Stimulated activated naive B cell treated with anti-CD40 and anti-IgM and Interleukin-4, amounts not matched to agents 10 μg/mL and 1 μg/mL and 100 μg/mL, for 72 hours (primary cell): ENCODE measurements around the gene DNAH6.

Experiments used
- ATAC-seq, 2 donors: fragments of 150-1000 bp; cut with Tn5 transposase; replicated peaks; 2 replicates each; pipeline ENCODE4 v1.10.0; 2021; ENCODE audit warnings: moderate library complexity in 1 of 2
- DNase-seq: peaks from one replicate; pipeline ENCODE4 v3.0.0; 2021
- H3K27ac Mint-ChIP-seq: one replicate; pipeline ENCODE4 v1.8.0; 2022; ENCODE audit warnings: mild to moderate bottlenecking, mixed read lengths
- H3K27me3 Mint-ChIP-seq, 2 donors: one replicate each; pipeline ENCODE4 v1.8.0; 2022; ENCODE audit warnings: mixed read lengths in 2 of 2
- H3K36me3 Mint-ChIP-seq, 2 donors: one replicate each; pipeline ENCODE4 v1.8.0; 2022; ENCODE audit warnings: mixed read lengths in 2 of 2, mild to moderate bottlenecking in 1 of 2
- H3K4me1 Mint-ChIP-seq, 2 donors: one replicate each; pipeline ENCODE4 v1.8.0; 2022; ENCODE audit warnings: mixed read lengths in 2 of 2, mild to moderate bottlenecking in 1 of 2
- H3K4me3 Mint-ChIP-seq, 2 donors: one replicate each; pipeline ENCODE4 v1.8.0; 2022; ENCODE audit warnings: mild to moderate bottlenecking in 2 of 2, mixed read lengths in 2 of 2, moderate library complexity in 1 of 2
- H3K9me3 Mint-ChIP-seq, 2 donors: one replicate each; pipeline ENCODE4 v1.8.0; 2022; ENCODE audit warnings: mixed read lengths in 2 of 2, mild to moderate bottlenecking in 1 of 2

DNAH6 gene

GRCh38 chr2:84674099-84674498 is 157.8 kb downstream of the DNAH6 start:
- H3K27ac Mint-ChIP-seq = no peak overlapping the region

GRCh38 chr2:84674586-84674985 is 158.3 kb downstream of the DNAH6 start:
- Mint-ChIP-seq H3K27ac (no peak overlapping the region), H3K4me3 (no peak overlapping the region), H3K4me1 (no peaks in the 10 kb centered on the region), H3K9me3 (no peaks in the 10 kb centered on the region), H3K36me3 (no peaks in the 10 kb centered on the region), H3K27me3 (peaks cover 9 to 14% of the 10 kb centered on the region in 2 donors)
- DNase-seq (no peak), ATAC-seq (no peak)

More at GRCh38 chr2:84674099-84674498, 157.8 kb downstream of the DNAH6 start:
- H3K27me3 Mint-ChIP-seq = peaks cover 9 to 14% of the 10 kb centered on the region in 2 donors
- no peaks in the 10 kb centered on the region for H3K4me1 Mint-ChIP-seq
- no peak overlapping the region for H3K4me3 Mint-ChIP-seq
- DNase-seq (no peak), ATAC-seq (no peak)
- no peaks in the 10 kb centered on the region for H3K9me3 Mint-ChIP-seq
- no peaks in the 10 kb centered on the region for H3K36me3 Mint-ChIP-seq

- no peak for DNase-seq
- Mint-ChIP-seq H3K27me3 (peaks cover 9 to 14% of the 10 kb centered on the region in 2 donors), H3K9me3 (no peaks in the 10 kb centered on the region), H3K27ac (no peak overlapping the region), H3K36me3 (no peaks in the 10 kb centered on the region), H3K4me3 (no peak overlapping the region), H3K4me1 (no peaks in the 10 kb centered on the region)
- no peak for ATAC-seq
Measured at GRCh38 chr2:84676295-84676694, 160.0 kb downstream of the DNAH6 start.

- ATAC-seq (no peak), DNase-seq (no peak)
- H3K9me3 Mint-ChIP-seq = no peaks in the 10 kb centered on the region
- H3K27me3 Mint-ChIP-seq = peaks cover 2 to 12% of the 10 kb centered on the region in 2 donors
- H3K27ac Mint-ChIP-seq = no peak overlapping the region
- H3K4me3 Mint-ChIP-seq = no peak overlapping the region
- no peaks in the 10 kb centered on the region for H3K36me3 Mint-ChIP-seq
- no peaks in the 10 kb centered on the region for H3K4me1 Mint-ChIP-seq
Measured at GRCh38 chr2:84678214-84678613, 161.9 kb downstream of the DNAH6 start.

- peaks cover 0 to 7% of the 10 kb centered on the region in 2 donors for H3K27me3 Mint-ChIP-seq
- no peak for DNase-seq
- H3K4me3 Mint-ChIP-seq = no peak overlapping the region
- H3K36me3 Mint-ChIP-seq = no peaks in the 10 kb centered on the region
- H3K27ac Mint-ChIP-seq = no peak overlapping the region
- ATAC-seq = peak in 1 of 2 donors; percentile 31
- no peaks in the 10 kb centered on the region for H3K9me3 Mint-ChIP-seq
- H3K4me1 Mint-ChIP-seq = no peaks in the 10 kb centered on the region
Measured at GRCh38 chr2:84686783-84687476, 170.6 kb downstream of the DNAH6 start.

- Mint-ChIP-seq H3K36me3 (no peaks in the 10 kb centered on the region), H3K4me1 (no peaks in the 10 kb centered on the region), H3K9me3 (no peaks in the 10 kb centered on the region), H3K27me3 (peaks cover 0 to 7% of the 10 kb centered on the region in 2 donors), H3K27ac (no peak overlapping the region), H3K4me3 (no peak overlapping the region)
- no peak for ATAC-seq
- DNase-seq = no peak
Measured at GRCh38 chr2:84687498-84688149, 171.3 kb downstream of the DNAH6 start.

- ATAC-seq (no peak), DNase-seq (no peak)
- H3K4me1 Mint-ChIP-seq = peaks cover 4 to 8% of the 10 kb centered on the region in 2 donors
- H3K9me3 Mint-ChIP-seq = no peaks in the 10 kb centered on the region
- no peak overlapping the region for H3K4me3 Mint-ChIP-seq
- peaks cover 0 to 14% of the 10 kb centered on the region in 2 donors for H3K27me3 Mint-ChIP-seq
- H3K27ac Mint-ChIP-seq = no peak overlapping the region
- H3K36me3 Mint-ChIP-seq = no peaks in the 10 kb centered on the region
Measured at GRCh38 chr2:84690225-84690624, 173.9 kb downstream of the DNAH6 start.

- Mint-ChIP-seq H3K36me3 (no peaks in the 10 kb centered on the region), H3K4me1 (peaks cover 4 to 8% of the 10 kb centered on the region in 2 donors), H3K27me3 (peaks cover 6 to 18% of the 10 kb centered on the region in 2 donors), H3K4me3 (no peak overlapping the region), H3K9me3 (no peaks in the 10 kb centered on the region), H3K27ac (no peak overlapping the region)
- ATAC-seq (no peak), DNase-seq (no peak)
Measured at GRCh38 chr2:84694088-84694622, 177.9 kb downstream of the DNAH6 start.

GRCh38 chr2:84697895-84698294 is 181.6 kb downstream of the DNAH6 start:
- no peak overlapping the region for H3K27ac Mint-ChIP-seq
- no peak overlapping the region for H3K4me3 Mint-ChIP-seq
- peaks cover 6 to 17% of the 10 kb centered on the region in 2 donors for H3K27me3 Mint-ChIP-seq
- H3K4me1 Mint-ChIP-seq = peaks cover 4 to 8% of the 10 kb centered on the region in 2 donors
- H3K36me3 Mint-ChIP-seq = peaks cover 2 to 6% of the 10 kb centered on the region in 2 donors
- DNase-seq (no peak), ATAC-seq (no peak)
- H3K9me3 Mint-ChIP-seq = peaks cover 6 to 10% of the 10 kb centered on the region in 2 donors

- no peaks in the 10 kb centered on the region for H3K4me1 Mint-ChIP-seq
- peaks cover 3 to 6% of the 10 kb centered on the region in 2 donors for H3K36me3 Mint-ChIP-seq
- ATAC-seq (no peak), DNase-seq (no peak)
- peaks cover 6 to 8% of the 10 kb centered on the region in 2 donors for H3K27me3 Mint-ChIP-seq
- no peak overlapping the region for H3K27ac Mint-ChIP-seq
- no peak overlapping the region for H3K4me3 Mint-ChIP-seq
- H3K9me3 Mint-ChIP-seq = peaks cover 6 to 11% of the 10 kb centered on the region in 2 donors
Measured at GRCh38 chr2:84700006-84700405, 183.7 kb downstream of the DNAH6 start.

GRCh38 chr2:84701880-84702279 is 185.6 kb downstream of the DNAH6 start:
- no peak overlapping the region for H3K4me3 Mint-ChIP-seq
- H3K27ac Mint-ChIP-seq = no peak overlapping the region
- ATAC-seq (no peak), DNase-seq (no peak)
- peaks cover 3 to 6% of the 10 kb centered on the region in 2 donors for H3K36me3 Mint-ChIP-seq
- peaks cover 6 to 8% of the 10 kb centered on the region in 2 donors for H3K27me3 Mint-ChIP-seq
- no peaks in the 10 kb centered on the region for H3K4me1 Mint-ChIP-seq
- peaks cover 6 to 11% of the 10 kb centered on the region in 2 donors for H3K9me3 Mint-ChIP-seq

- H3K36me3 Mint-ChIP-seq = peaks cover 3 to 6% of the 10 kb centered on the region in 2 donors
- no peaks in the 10 kb centered on the region for H3K4me1 Mint-ChIP-seq
- DNase-seq (no peak), ATAC-seq (no peak)
- peaks cover 6 to 11% of the 10 kb centered on the region in 2 donors for H3K9me3 Mint-ChIP-seq
- no peak overlapping the region for H3K27ac Mint-ChIP-seq
- H3K27me3 Mint-ChIP-seq = peaks cover 4 to 8% of the 10 kb centered on the region in 2 donors
- no peak overlapping the region for H3K4me3 Mint-ChIP-seq
Measured at GRCh38 chr2:84702941-84703340, 186.6 kb downstream of the DNAH6 start.

GRCh38 chr2:84703831-84704230 is 187.5 kb downstream of the DNAH6 start:
- ATAC-seq = no peak
- H3K9me3 Mint-ChIP-seq = peaks cover 6 to 12% of the 10 kb centered on the region in 2 donors
- peaks cover 0 to 4% of the 10 kb centered on the region in 2 donors for H3K27me3 Mint-ChIP-seq
- no peaks in the 10 kb centered on the region for H3K4me1 Mint-ChIP-seq
- H3K27ac Mint-ChIP-seq = no peak overlapping the region
- no peak overlapping the region for H3K4me3 Mint-ChIP-seq
- peaks cover 3 to 6% of the 10 kb centered on the region in 2 donors for H3K36me3 Mint-ChIP-seq
- no peak for DNase-seq

- Mint-ChIP-seq H3K27ac (no peak overlapping the region), H3K9me3 (peaks cover 6 to 12% of the 10 kb centered on the region in 2 donors), H3K27me3 (peaks cover 0 to 4% of the 10 kb centered on the region in 2 donors), H3K4me3 (no peak overlapping the region), H3K36me3 (peaks cover 3 to 6% of the 10 kb centered on the region in 2 donors), H3K4me1 (no peaks in the 10 kb centered on the region)
- DNase-seq (no peak), ATAC-seq (no peak)
Measured at GRCh38 chr2:84704505-84705244, 188.4 kb downstream of the DNAH6 start.
